ENCODE results near the gene STK36.
A peak's percentile ranks its signal among the peaks of the same experiment; 100 is the strongest.
"Not testable (repeated sequence)": the region's sequence is repeated elsewhere in the genome, so short reads cannot be mapped to it uniquely, and the experiment has no call there.

The STK36 gene

GRCh38 chr2:218662377-218662776 is 9.5 kb upstream of the STK36 start:
- DNase-seq, result no peak

GRCh38 chr2:218662827-218663226 is 9.1 kb upstream of the STK36 start:
- DNase-seq, result no peak

GRCh38 chr2:218663901-218664300 is 8.0 kb upstream of the STK36 start:
- DNase-seq, result no peak

- no peak for DNase-seq
Observed at GRCh38 chr2:218664653-218665052, 7.2 kb upstream of the STK36 start.

GRCh38 chr2:218671097-218671653 is 711 bp upstream of the STK36 start:
- DNase-seq, result no peak

GRCh38 chr2:218679119-218679518 is 7.2 kb downstream of the STK36 start:
- no peak for DNase-seq

- DNase-seq, result no peak
Observed at GRCh38 chr2:218680061-218680460, 8.2 kb downstream of the STK36 start.

- DNase-seq, result not testable (repeated sequence)
Observed at GRCh38 chr2:218687400-218688060, 15.6 kb downstream of the STK36 start.

- DNase-seq, result no peak
Observed at GRCh38 chr2:218691234-218691633, 19.3 kb downstream of the STK36 start.

- no peak for DNase-seq
Observed at GRCh38 chr2:218694405-218695145, 22.7 kb downstream of the STK36 start.

GRCh38 chr2:218698885-218699284 is 27.0 kb downstream of the STK36 start:
- no peak for DNase-seq

GRCh38 chr2:218701806-218702205 is 29.9 kb downstream of the STK36 start:
- no peak for DNase-seq

- no peak for DNase-seq
Observed at GRCh38 chr2:218703341-218703740, 31.5 kb downstream of the STK36 start.

- no peak for DNase-seq
Observed at GRCh38 chr2:218708086-218708485, 36.2 kb downstream of the STK36 start.

- DNase-seq, result no peak
Observed at GRCh38 chr2:218709908-218710307, 38.0 kb downstream of the STK36 start.

GRCh38 chr2:218710334-218710686 is 38.4 kb downstream of the STK36 start:
- no peak for DNase-seq

GRCh38 chr2:218710687-218711549 is 39.0 kb downstream of the STK36 start, which contains the start of gene TTLL4:
Gene TTLL4 (plus strand): TSS chr2:218710835. CDS start chr2:218737677, 26,842 bp downstream.
- peak; percentile 32 for DNase-seq

- DNase-seq, result no peak
Observed at GRCh38 chr2:218711550-218711929, 39.7 kb downstream of the STK36 start.

GRCh38 chr2:218713922-218714321 is 42.0 kb downstream of the STK36 start:
- no peak for DNase-seq

- DNase-seq, result no peak
Observed at GRCh38 chr2:218716070-218716469, 44.2 kb downstream of the STK36 start.

- no peak for DNase-seq
Observed at GRCh38 chr2:218717262-218717661, 45.4 kb downstream of the STK36 start.

GRCh38 chr2:218718058-218718457 is 46.2 kb downstream of the STK36 start:
- DNase-seq, result no peak

GRCh38 chr2:218719457-218719856 is 47.6 kb downstream of the STK36 start:
- DNase-seq, result no peak

Data from NCI-H187 treated with DMSO at 0.1 percent for 48 hours (cell line).